C4-2B (cell line): ENCODE measurements around the gene MYLK.

Source experiments
- ZFX ChIP-seq: fragments of 450-650 bp; IDR thresholded peaks from 2 replicates; pipeline ENCODE4 v1.6.1; 2017
- TF ChIP-seq, protein P1 (sequence below): fragments of 450-650 bp; conservative IDR thresholded peaks from 2 replicates; pipeline ENCODE4 v1.5.1; 2017; ENCODE audit warnings: mild to moderate bottlenecking

DNA sequence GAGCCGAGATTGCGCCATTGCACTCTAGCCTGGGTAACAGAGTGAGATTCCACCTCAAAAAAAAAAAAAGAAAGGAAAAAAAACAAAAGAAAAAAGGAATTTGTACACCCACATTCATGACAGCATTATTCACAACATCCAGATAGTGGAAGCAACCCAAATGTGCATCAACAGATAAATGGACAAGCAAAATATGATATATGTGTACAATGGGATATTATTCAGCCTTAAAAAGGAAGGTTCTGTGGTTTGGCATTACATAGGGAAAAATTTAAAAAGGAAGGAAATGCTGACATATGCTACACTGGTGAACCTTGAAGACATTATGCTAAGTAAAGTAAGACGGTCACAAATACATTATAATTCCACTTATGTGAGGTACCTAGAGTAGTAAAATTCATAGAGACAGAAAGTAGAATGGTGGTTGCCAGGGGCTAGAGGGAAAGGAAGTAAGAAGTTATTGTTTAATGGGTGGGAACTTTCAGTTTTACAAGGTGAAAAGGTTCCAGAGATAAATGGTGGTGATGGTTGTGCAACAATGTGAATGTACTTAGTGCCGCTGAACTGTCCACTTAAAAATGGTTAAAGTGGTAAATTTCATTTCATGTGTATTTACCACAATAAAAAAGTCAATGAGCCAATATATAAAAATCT lies 118.5 kb downstream of the MYLK start:
- TF ChIP-seq, protein P1, sequence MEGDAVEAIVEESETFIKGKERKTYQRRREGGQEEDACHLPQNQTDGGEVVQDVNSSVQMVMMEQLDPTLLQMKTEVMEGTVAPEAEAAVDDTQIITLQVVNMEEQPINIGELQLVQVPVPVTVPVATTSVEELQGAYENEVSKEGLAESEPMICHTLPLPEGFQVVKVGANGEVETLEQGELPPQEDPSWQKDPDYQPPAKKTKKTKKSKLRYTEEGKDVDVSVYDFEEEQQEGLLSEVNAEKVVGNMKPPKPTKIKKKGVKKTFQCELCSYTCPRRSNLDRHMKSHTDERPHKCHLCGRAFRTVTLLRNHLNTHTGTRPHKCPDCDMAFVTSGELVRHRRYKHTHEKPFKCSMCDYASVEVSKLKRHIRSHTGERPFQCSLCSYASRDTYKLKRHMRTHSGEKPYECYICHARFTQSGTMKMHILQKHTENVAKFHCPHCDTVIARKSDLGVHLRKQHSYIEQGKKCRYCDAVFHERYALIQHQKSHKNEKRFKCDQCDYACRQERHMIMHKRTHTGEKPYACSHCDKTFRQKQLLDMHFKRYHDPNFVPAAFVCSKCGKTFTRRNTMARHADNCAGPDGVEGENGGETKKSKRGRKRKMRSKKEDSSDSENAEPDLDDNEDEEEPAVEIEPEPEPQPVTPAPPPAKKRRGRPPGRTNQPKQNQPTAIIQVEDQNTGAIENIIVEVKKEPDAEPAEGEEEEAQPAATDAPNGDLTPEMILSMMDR = no peak
- TF ChIP-seq ZFX = no peak
